ENCODE measurements around the gene FYCO1. TPM values are rescaled to one million over a fixed set of nuclear protein-coding genes. Genes with fewer than 3 reads are reported as not detected.

Gene FYCO1
- total and polyA plus RNA-seq, 9 of the 15 experiments (the other 6 are each of a cell fraction or from before 2014, with no cell fraction given): 2.1 to 13.8 (median 7.4) TPM

DNA sequence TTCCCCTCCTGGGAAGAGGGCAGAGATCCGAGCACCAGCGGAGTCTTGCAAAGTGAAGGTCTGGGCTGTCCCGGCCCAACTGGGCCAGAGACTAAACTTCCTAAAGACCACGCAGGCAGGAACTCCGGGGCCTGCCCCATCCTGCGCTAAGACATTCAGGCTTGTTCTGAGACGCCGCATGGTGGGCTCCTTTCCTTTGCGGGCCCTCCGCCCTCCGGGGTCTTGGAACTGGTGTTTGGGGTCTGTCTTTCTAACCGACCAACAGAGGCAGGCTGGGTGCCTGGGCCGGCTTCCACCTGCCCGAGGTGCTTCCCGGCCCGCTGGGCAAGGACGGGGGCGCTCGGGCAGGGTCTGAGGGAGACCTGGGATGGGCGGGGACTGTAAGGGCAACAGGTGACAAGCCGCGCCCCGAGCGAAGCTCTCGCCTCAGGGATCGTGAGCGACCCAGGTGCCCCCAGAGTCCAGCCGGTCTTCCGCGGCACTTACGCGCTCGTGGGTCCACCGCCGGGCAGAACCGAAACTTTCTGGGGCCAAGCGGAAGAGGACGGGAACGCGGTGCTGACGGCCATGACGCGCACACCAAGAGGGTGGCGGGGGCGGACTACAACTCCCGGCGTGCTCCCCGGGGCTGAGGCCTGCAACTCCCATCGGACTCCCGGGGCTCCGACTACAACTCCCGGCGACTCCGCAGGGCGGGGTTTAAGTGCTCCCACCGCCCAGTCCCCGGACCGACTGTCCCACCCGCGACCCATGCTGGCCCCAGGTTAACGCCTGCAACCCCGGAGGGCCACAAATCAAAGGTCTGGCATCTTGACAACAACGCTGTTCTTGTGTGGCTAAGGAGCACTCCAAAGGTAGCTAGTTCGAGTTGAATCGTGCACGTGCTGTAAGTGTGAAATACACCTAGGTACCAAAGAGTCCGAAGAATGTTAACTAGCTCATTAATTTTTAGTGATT is at the start of gene FYCO1 (continued):
- TF ChIP-seq, protein P1, sequence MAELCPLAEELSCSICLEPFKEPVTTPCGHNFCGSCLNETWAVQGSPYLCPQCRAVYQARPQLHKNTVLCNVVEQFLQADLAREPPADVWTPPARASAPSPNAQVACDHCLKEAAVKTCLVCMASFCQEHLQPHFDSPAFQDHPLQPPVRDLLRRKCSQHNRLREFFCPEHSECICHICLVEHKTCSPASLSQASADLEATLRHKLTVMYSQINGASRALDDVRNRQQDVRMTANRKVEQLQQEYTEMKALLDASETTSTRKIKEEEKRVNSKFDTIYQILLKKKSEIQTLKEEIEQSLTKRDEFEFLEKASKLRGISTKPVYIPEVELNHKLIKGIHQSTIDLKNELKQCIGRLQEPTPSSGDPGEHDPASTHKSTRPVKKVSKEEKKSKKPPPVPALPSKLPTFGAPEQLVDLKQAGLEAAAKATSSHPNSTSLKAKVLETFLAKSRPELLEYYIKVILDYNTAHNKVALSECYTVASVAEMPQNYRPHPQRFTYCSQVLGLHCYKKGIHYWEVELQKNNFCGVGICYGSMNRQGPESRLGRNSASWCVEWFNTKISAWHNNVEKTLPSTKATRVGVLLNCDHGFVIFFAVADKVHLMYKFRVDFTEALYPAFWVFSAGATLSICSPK (IDR thresholded peaks at IDR 0.05; ENCODE audit: borderline replicate concordance): no peak
- TF ChIP-seq TEAD1 (CRISPR knock-in tag; IDR thresholded peaks at IDR 0.05) (peak in 1 of 2 experiments; percentile 81; a peak in 1 of 4 replicates), HOXB6 (CRISPR knock-in tag; IDR thresholded peaks at IDR 0.05; ENCODE audit: borderline replicate concordance) (no peak), L3MBTL2 (IDR thresholded peaks at IDR 0.05) (peak; percentile 99), SIX5 (IDR thresholded peaks at IDR 0.05; ENCODE audit: borderline replicate concordance in 1 of 2, insufficient read depth in 1 of 2, low read depth in 1 of 2, low read length in 2 of 2) (peak; percentile 93 to 94), FOXA1 (IDR thresholded peaks at IDR 0.05; ENCODE audit: borderline replicate concordance) (no peak), TAL1 (IDR thresholded peaks at IDR 0.05) (no peak), SRSF1 (IDR thresholded peaks at IDR 0.05; ENCODE audit: low read depth, low read length) (peak; percentile 71; the same call in 1 of the 2 replicates), ZNF75A (CRISPR knock-in tag; IDR thresholded peaks at IDR 0.05) (0 out of 2 replicates have a peak, but pooled peaks have one; percentile 16), ETV1 (tag; conservative IDR thresholded peaks at IDR 0.05; ENCODE audit: low read depth) (peak; percentile 18; the same call in 1 of the 2 replicates), OTX1 (CRISPR knock-in tag; IDR thresholded peaks at IDR 0.05) (no peak), ZC3H11A (IDR thresholded peaks at IDR 0.05; ENCODE audit: low read depth, low read length) (no peak), CBFB (CRISPR knock-in tag; IDR thresholded peaks at IDR 0.05) (0 out of 2 replicates have a peak, but pooled peaks have one; percentile 29), KDM5B (IDR thresholded peaks at IDR 0.05; ENCODE audit: insufficient replicate concordance, low read depth, low read length) (peak; percentile 49), PYGO2 (tag; IDR thresholded peaks at IDR 0.05) (peak; percentile 66; the same call in 1 of the 2 replicates), FOS (IDR thresholded peaks at IDR 0.05; ENCODE audit: extremely low read depth, insufficient read length) (no peak), NFE2 (IDR thresholded peaks at IDR 0.05; ENCODE audit: low read depth) (0 out of 2 replicates have a peak, but pooled peaks have one; percentile 14), ZNF134 (CRISPR knock-in tag; conservative IDR thresholded peaks at IDR 0.05) (no peak), TCFL5 (CRISPR knock-in tag; conservative IDR thresholded peaks at IDR 0.05) (no peak)
- TF ChIP-seq, protein P2, sequence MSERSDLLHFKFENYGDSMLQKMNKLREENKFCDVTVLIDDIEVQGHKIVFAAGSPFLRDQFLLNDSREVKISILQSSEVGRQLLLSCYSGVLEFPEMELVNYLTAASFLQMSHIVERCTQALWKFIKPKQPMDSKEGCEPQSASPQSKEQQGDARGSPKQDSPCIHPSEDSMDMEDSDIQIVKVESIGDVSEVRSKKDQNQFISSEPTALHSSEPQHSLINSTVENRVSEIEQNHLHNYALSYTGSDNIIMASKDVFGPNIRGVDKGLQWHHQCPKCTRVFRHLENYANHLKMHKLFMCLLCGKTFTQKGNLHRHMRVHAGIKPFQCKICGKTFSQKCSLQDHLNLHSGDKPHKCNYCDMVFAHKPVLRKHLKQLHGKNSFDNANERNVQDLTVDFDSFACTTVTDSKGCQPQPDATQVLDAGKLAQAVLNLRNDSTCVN (CRISPR knock-in tag; IDR thresholded peaks at IDR 0.05): no peak
- TF ChIP-seq, protein P3, sequence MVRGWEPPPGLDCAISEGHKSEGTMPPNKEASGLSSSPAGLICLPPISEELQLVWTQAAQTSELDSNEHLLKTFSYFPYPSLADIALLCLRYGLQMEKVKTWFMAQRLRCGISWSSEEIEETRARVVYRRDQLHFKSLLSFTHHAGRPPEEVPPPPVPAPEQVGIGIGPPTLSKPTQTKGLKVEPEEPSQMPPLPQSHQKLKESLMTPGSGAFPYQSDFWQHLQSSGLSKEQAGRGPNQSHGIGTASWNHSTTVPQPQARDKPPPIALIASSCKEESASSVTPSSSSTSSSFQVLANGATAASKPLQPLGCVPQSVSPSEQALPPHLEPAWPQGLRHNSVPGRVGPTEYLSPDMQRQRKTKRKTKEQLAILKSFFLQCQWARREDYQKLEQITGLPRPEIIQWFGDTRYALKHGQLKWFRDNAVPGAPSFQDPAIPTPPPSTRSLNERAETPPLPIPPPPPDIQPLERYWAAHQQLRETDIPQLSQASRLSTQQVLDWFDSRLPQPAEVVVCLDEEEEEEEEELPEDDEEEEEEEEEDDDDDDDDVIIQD (CRISPR knock-in tag; IDR thresholded peaks at IDR 0.05): no peak

All from K562 (cell line).